IPS-18a (cell line): ENCODE measurements around the gene CUTA.
A peak's percentile ranks its signal among the peaks of the same experiment; 100 is the strongest.

Source experiments
- H3K27ac ChIP-seq: one replicate; pipeline ENCODE4 v1.5.1; 2013; ENCODE audit warnings: low read length
- H3K27me3 ChIP-seq: one replicate; pipeline ENCODE4 v1.6.1; 2013; ENCODE audit warnings: mild to moderate bottlenecking, low read length; ENCODE audit not compliant: control insufficient read depth, insufficient read depth
- H3K36me3 ChIP-seq: one replicate; pipeline ENCODE4 v1.6.1; 2013; ENCODE audit warnings: low read depth, low read length; ENCODE audit not compliant: control insufficient read depth
- H3K4me1 ChIP-seq: one replicate; pipeline ENCODE4 v1.6.1; 2013; ENCODE audit warnings: low read depth, low read length; ENCODE audit not compliant: control insufficient read depth
- H3K4me3 ChIP-seq: one replicate; pipeline ENCODE4 v1.5.1; 2013; ENCODE audit warnings: low read length
- H3K9ac ChIP-seq: one replicate; pipeline ENCODE4 v1.6.1; 2013; ENCODE audit warnings: mild to moderate bottlenecking, low read length, moderate library complexity
- H3K9me3 ChIP-seq: one replicate; pipeline ENCODE4 v1.6.1; 2013; ENCODE audit warnings: low read depth, low read length; ENCODE audit not compliant: control insufficient read depth

Gene CUTA

DNA sequence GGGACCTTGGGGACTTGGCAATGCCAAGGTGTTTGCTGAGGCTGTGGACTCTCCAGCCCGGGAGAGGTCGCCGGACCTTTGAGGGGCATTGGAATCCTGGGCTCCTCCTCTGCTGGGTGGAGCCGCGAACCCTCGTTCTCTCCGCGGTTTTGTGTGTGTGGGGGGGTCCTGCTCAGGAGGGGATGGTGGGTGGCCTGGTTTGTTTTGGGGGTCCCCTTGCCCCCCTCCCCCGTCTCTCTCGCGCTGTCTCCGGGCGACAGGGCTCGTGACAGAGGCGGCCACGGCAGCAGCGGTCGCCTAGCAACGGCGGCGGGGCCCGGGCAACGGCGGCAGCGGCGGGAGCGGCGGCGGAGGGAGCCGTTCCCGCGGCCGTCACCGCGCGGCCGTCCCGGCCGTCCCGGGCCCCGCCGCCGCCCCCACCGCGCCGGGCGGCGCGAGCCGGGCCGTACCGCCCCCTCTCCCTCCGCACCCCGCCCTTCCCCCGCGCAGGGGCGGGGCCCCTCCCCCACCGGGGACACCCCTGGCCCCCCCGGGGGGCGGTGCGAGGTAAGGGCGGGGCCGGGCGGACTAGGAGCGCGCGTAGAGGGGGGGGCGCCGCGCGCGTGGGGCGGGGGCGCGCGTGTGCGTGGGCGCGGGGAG is 9.8 kb upstream of the CUTA start:
- H3K9me3 ChIP-seq: no peaks in the 10 kb centered on the region
- H3K9ac ChIP-seq: peak overlapping the region; percentile 20
- H3K27me3 ChIP-seq: no peaks in the 10 kb centered on the region
- H3K27ac ChIP-seq: no peak overlapping the region
- H3K4me3 ChIP-seq: peak overlapping the region; percentile 67
- peaks cover 41% of the 10 kb centered on the region for H3K4me1 ChIP-seq
- H3K36me3 ChIP-seq: peaks cover 11% of the 10 kb centered on the region

- peak overlapping the region; percentile 20 for H3K9ac ChIP-seq
Measured at GRCh38 chr6:33426590-33427511, 8.9 kb upstream of the CUTA start.

GRCh38 chr6:33425668-33426577 is 8.0 kb upstream of the CUTA start:
- H3K9me3 ChIP-seq: no peaks in the 10 kb centered on the region
- H3K27me3 ChIP-seq: no peaks in the 10 kb centered on the region
- peaks cover 11% of the 10 kb centered on the region for H3K36me3 ChIP-seq
- peak overlapping the region; percentile 66 for H3K9ac ChIP-seq
- peaks cover 42% of the 10 kb centered on the region for H3K4me1 ChIP-seq
- H3K4me3 ChIP-seq: peak overlapping the region; percentile 82
- peak overlapping the region; percentile 83 for H3K27ac ChIP-seq

More at GRCh38 chr6:33426590-33427511, 8.9 kb upstream of the CUTA start:
- peaks cover 11% of the 10 kb centered on the region for H3K36me3 ChIP-seq
- H3K9me3 ChIP-seq: no peaks in the 10 kb centered on the region
- H3K27me3 ChIP-seq: no peaks in the 10 kb centered on the region
- peaks cover 35% of the 10 kb centered on the region for H3K4me1 ChIP-seq
- no peak overlapping the region for H3K27ac ChIP-seq
- H3K4me3 ChIP-seq: peak overlapping the region; percentile 82

GRCh38 chr6:33424855-33425667 is 7.2 kb upstream of the CUTA start:
- peak overlapping the region; percentile 66 for H3K9ac ChIP-seq
- H3K36me3 ChIP-seq: peaks cover 11% of the 10 kb centered on the region
- H3K4me1 ChIP-seq: peaks cover 34% of the 10 kb centered on the region
- H3K27ac ChIP-seq: peak overlapping the region; percentile 83
- peak overlapping the region; percentile 82 for H3K4me3 ChIP-seq
- H3K27me3 ChIP-seq: no peaks in the 10 kb centered on the region
- H3K9me3 ChIP-seq: no peaks in the 10 kb centered on the region

- no peak overlapping the region for H3K27ac ChIP-seq
- H3K36me3 ChIP-seq: peaks cover 11% of the 10 kb centered on the region
- H3K4me3 ChIP-seq: no peak overlapping the region
- peaks cover 39% of the 10 kb centered on the region for H3K4me1 ChIP-seq
- H3K9me3 ChIP-seq: no peaks in the 10 kb centered on the region
- no peaks in the 10 kb centered on the region for H3K27me3 ChIP-seq
- no peak overlapping the region for H3K9ac ChIP-seq
Measured at GRCh38 chr6:33423777-33424176, 5.9 kb upstream of the CUTA start.

- Histone ChIP-seq H3K36me3 (peaks cover 14% of the 10 kb centered on the region), H3K27me3 (no peaks in the 10 kb centered on the region), H3K27ac (no peak overlapping the region), H3K9ac (no peak overlapping the region), H3K4me3 (peak overlapping the region; percentile 78), H3K4me1 (peaks cover 38% of the 10 kb centered on the region), H3K9me3 (no peaks in the 10 kb centered on the region)
Measured at GRCh38 chr6:33421344-33421643, 3.4 kb upstream of the CUTA start.

DNA sequence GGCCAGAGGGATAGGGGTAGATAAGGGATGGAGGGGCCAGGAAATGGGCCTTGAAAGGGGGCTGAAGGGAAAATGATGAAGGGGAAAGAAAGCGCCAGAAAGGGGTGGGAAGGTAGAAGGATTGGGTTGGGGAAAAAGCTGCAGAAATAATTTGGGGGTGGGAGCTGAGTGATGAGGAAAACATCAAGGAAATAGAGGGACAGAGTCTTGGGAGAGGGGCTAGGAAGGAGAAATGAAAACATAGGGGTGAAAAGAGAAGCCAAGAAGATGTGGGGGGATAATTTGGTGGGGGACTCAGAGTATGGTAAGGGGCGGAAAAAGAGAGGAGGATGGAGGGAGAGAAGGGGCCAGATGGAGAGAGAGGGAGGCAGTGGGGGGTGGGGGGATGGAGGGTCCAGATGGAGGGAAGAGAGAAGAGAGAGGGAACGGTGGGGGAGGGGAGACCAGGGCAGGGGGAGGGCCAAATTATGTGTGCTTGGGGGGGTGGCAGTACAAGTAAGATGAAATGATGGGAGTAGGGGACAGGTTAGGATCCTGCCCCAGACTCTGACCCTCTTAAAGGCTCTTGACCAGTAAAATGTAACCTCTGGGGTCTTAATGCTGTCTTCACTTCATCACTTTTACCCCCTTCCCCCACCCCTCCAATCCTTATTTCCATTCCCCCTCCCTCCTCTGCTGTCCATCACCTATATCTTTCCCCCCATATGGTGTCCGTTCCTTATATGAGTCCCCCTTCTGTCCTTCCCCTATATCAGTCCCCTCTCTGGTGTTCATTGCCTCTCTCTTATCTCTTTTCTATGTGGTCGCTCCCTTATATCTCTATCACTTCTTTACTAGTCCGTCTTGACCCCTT is 2.8 kb upstream of the CUTA start:
- Histone ChIP-seq H3K4me1 (peaks cover 38% of the 10 kb centered on the region), H3K4me3 (peak overlapping the region; percentile 78), H3K27me3 (no peaks in the 10 kb centered on the region), H3K9ac (peak overlapping the region; percentile 61), H3K36me3 (peaks cover 18% of the 10 kb centered on the region), H3K27ac (peak overlapping the region; percentile 55), H3K9me3 (no peaks in the 10 kb centered on the region)

GRCh38 chr6:33419580-33420490 is 1.9 kb upstream of the CUTA start, which contains the start of gene SYNGAP1:
TSS of gene SYNGAP1 (plus strand) at chr6:33420065. CDS start at chr6:33420265, 200 bp downstream.
- peak within 1 kb of the TSS; percentile 60 for H3K27ac ChIP-seq
- H3K9ac ChIP-seq: peak within 1 kb of the TSS; percentile 61
- H3K36me3 ChIP-seq: peaks cover 27% of the 10 kb centered on the region
- H3K4me1 ChIP-seq: peaks cover 36% of the 10 kb centered on the region
- no peaks in the 10 kb centered on the region for H3K27me3 ChIP-seq
- peak within 1 kb of the TSS; percentile 92 for H3K4me3 ChIP-seq
- no peaks in the 10 kb centered on the region for H3K9me3 ChIP-seq

DNA sequence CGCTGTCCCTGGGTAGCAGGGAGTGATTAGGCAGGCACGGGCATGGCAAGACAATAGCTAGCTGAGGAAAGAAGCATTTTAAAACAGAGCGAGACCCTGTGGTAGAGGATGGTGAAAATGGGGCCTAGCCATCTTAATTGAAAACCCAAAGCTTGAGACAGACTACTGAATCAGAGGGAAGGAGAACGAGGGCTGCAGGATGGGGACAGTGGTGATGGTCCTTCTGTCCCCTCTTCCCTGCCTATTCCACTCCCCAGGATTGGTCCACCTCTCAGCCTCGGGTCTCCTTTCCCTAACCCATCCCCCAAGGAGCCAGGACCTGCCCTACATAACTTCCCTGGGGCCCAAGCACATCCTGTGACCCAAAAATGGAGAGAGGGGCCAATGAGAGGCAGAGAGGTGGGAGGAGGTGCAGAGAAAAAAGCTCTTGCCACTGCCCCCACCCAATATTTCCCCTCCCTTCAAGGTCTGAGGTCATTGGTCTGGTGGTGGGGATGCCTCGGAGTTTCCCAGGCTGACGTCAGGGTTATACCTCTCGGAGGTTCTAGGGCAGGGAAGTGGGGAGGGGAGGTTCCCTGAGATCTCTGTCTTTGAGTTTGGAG is 884 bp upstream of the CUTA start:
- no peaks in the 10 kb centered on the region for H3K9me3 ChIP-seq
- H3K4me3 ChIP-seq: peak overlapping the region; percentile 92
- H3K27me3 ChIP-seq: no peaks in the 10 kb centered on the region
- peak overlapping the region; percentile 58 for H3K9ac ChIP-seq
- H3K36me3 ChIP-seq: peaks cover 26% of the 10 kb centered on the region
- H3K27ac ChIP-seq: peak overlapping the region; percentile 78
- peaks cover 30% of the 10 kb centered on the region for H3K4me1 ChIP-seq
